ENCODE measurements around the gene IQSEC3. TPM values are rescaled to one million over a fixed set of nuclear protein-coding genes. Genes with fewer than 3 reads are reported as not detected.
"Not testable (repeated sequence)": the region's sequence is repeated elsewhere in the genome, so short reads cannot be mapped to it uniquely, and the experiment has no call there.

Gene IQSEC3
- total and polyA plus RNA-seq, 10 of the 15 experiments (the other 5 are each of a cell fraction or from before 2014, with no cell fraction given) = not detected

- RAD21 ChIA-PET (ENCODE audit: unreplicated experiment); intact Hi-C loops (cut with micrococcal nuclease; ENCODE audit: unreplicated experiment); ATAC-seq; BruUV-seq (replicated peaks); FAIRE-seq; H4K20me1 ChIP-seq (ENCODE audit: control insufficient read depth, insufficient read depth); H3K9me3 ChIP-seq (replicated peaks; ENCODE audit: control insufficient read depth, insufficient read depth, low read length); H3K9ac ChIP-seq (ENCODE audit: control insufficient read depth, insufficient read depth, low read length); DNase-seq (ENCODE audit: low read depth, low spot score); SMC1A ChIA-PET (ENCODE audit: uncharacterized antibody, unreplicated experiment); POLR2A ChIA-PET; H3K27me3 ChIP-seq (replicated peaks in 1 of 2; ENCODE audit: control insufficient read depth in 2 of 2, insufficient read depth in 2 of 2, low read length in 1 of 2); H3K27ac ChIP-seq (ENCODE audit: control insufficient read depth, insufficient read depth); H2AFZ ChIP-seq (ENCODE audit: control insufficient read depth, low read depth, low read length); in situ Hi-C loops (cut with MboI); H3K79me2 ChIP-seq (ENCODE audit: control insufficient read depth, insufficient read depth, low read length); H3K36me3 ChIP-seq (ENCODE audit: control insufficient read depth in 2 of 2, insufficient read depth in 2 of 2, low read length in 1 of 2); H3K4me1 ChIP-seq (ENCODE audit: control insufficient read depth, insufficient read depth, low read length); H3K4me2 ChIP-seq (ENCODE audit: control insufficient read depth, insufficient read depth): not testable (repeated sequence)
- 44% methylated on average over 4 of the region's 53 CpGs for WGBS (ENCODE audit: insufficient coverage, insufficient replicate concordance, low lambda C conversion rate, missing lambda C conversion rate)
- H3K4me3 ChIP-seq = 0 out of 2 replicates have a peak overlapping the region, but pooled peaks have one; percentile 47
- CTCF ChIA-PET = interaction anchor here (2.0 kb wide), 1 partner anchor 23 kb away, joined by 5 read pairs; no protein-coding TSS in a partner anchor
Measured at GRCh38 chr12:187986-188909, 121.7 kb downstream of the IQSEC3 start.

GRCh38 chr12:188910-189621, 122.5 kb downstream of the IQSEC3 start:
- ChIA-PET CTCF (interaction anchor here (1.7 to 2.0 kb wide), 2 partner anchors 24 to 83 kb away, joined by 5 read pairs; no protein-coding TSS in a partner anchor), POLR2A (no interaction called here), SMC1A (ENCODE audit: uncharacterized antibody, unreplicated experiment) (no interaction called here), RAD21 (ENCODE audit: unreplicated experiment) (no interaction called here)
- H4K20me1 ChIP-seq (ENCODE audit: control insufficient read depth, insufficient read depth) = no peaks in the 10 kb centered on the region
- WGBS (ENCODE audit: insufficient coverage, insufficient replicate concordance, low lambda C conversion rate, missing lambda C conversion rate) = 15% methylated on average over 49 of the region's 52 CpGs
- H3K27ac ChIP-seq (ENCODE audit: control insufficient read depth, insufficient read depth) = no peak overlapping the region
- H3K9me3 ChIP-seq (replicated peaks; ENCODE audit: control insufficient read depth, insufficient read depth, low read length) = no peaks in the 10 kb centered on the region
- H3K4me2 ChIP-seq (ENCODE audit: control insufficient read depth, insufficient read depth) = peak overlapping the region; percentile 79
- in situ Hi-C loops (cut with MboI) = no loop called here
- no peak overlapping the region for H3K9ac ChIP-seq (ENCODE audit: control insufficient read depth, insufficient read depth, low read length)
- intact Hi-C loops (cut with micrococcal nuclease; ENCODE audit: unreplicated experiment) = no loop called here
- H3K4me3 ChIP-seq = 0 out of 2 replicates have a peak overlapping the region, but pooled peaks have one; percentile 47
- no peaks in the 10 kb centered on the region for H3K79me2 ChIP-seq (ENCODE audit: control insufficient read depth, insufficient read depth, low read length)
- no TSS peak for BruUV-seq (replicated peaks)
- peak overlapping the region; percentile 58 for H2AFZ ChIP-seq (ENCODE audit: control insufficient read depth, low read depth, low read length)
- no peaks in the 10 kb centered on the region for H3K4me1 ChIP-seq (ENCODE audit: control insufficient read depth, insufficient read depth, low read length)
- no peak for FAIRE-seq
- no peaks in the 10 kb centered on the region; a peak in 1 of 4 replicates for H3K27me3 ChIP-seq (replicated peaks in 1 of 2; ENCODE audit: control insufficient read depth in 2 of 2, insufficient read depth in 2 of 2, low read length in 1 of 2)
- ATAC-seq = peak; percentile 98
- no peaks in the 10 kb centered on the region for H3K36me3 ChIP-seq (ENCODE audit: control insufficient read depth in 2 of 2, insufficient read depth in 2 of 2, low read length in 1 of 2)
- DNase-seq (ENCODE audit: low read depth, low spot score) = no peak
- TF ChIP-seq SMARCA5 (IDR thresholded peaks at IDR 0.05) (0 out of 2 replicates have a peak, but pooled peaks have one; percentile 23), HSF1 (IDR thresholded peaks at IDR 0.05; ENCODE audit: low read depth, low read length) (no peak), SMC3 (IDR thresholded peaks at IDR 0.05; ENCODE audit: borderline replicate concordance, low read length) (0 out of 2 replicates have a peak, but pooled peaks have one; percentile 38), RAD21 (IDR thresholded peaks at IDR 0.05; ENCODE audit: insufficient read depth, low read depth, low read length) (peak; percentile 23; the same call in 1 of the 2 replicates), E2F4 (IDR thresholded peaks at IDR 0.05; ENCODE audit: low read depth, low read length) (no peak), MXI1 (IDR thresholded peaks at IDR 0.05; ENCODE audit: low read depth, low read length) (no peak), BCL3 (IDR thresholded peaks at IDR 0.05; ENCODE audit: borderline replicate concordance, insufficient read depth, low read depth, low read length, poor library complexity, severe bottlenecking) (no peak), BHLHE40 (IDR thresholded peaks at IDR 0.05; ENCODE audit: borderline replicate concordance in 1 of 2, low read depth in 2 of 2, low read length in 1 of 2) (peak in 1 of 2 experiments; percentile 24; a peak in 2 of 4 replicates)
